ENCODE results near the gene FSIP1. TPM values are rescaled to one million over a fixed set of nuclear protein-coding genes. Genes with fewer than 3 reads are reported as not detected.

Gene FSIP1
- total RNA-seq, 4 donors from 2014 or later = 0.38 to 0.91 (median 0.57) TPM; not detected in 1

- H3K36me3 ChIP-seq = no peaks in the 10 kb centered on the region
- no peak for DNase-seq
- H3K4me1 ChIP-seq = peaks cover 0 to 44% (median 19%) of the 10 kb centered on the region in 3 donors
- H3K27ac ChIP-seq = no peak overlapping the region
- H3K9me3 ChIP-seq = no peaks in the 10 kb centered on the region
- 32 to 42% methylated on average over 2 of the region's 2 CpGs for WGBS, 2 donors
- intact Hi-C loops (cut with DNase I) = no loop called here
- H3K27me3 ChIP-seq = no peaks in the 10 kb centered on the region
- no peak overlapping the region for H3K4me3 ChIP-seq
- no peak for TF ChIP-seq POLR2A (IDR thresholded peaks at IDR 0.05)
- TF ChIP-seq, protein P1, sequence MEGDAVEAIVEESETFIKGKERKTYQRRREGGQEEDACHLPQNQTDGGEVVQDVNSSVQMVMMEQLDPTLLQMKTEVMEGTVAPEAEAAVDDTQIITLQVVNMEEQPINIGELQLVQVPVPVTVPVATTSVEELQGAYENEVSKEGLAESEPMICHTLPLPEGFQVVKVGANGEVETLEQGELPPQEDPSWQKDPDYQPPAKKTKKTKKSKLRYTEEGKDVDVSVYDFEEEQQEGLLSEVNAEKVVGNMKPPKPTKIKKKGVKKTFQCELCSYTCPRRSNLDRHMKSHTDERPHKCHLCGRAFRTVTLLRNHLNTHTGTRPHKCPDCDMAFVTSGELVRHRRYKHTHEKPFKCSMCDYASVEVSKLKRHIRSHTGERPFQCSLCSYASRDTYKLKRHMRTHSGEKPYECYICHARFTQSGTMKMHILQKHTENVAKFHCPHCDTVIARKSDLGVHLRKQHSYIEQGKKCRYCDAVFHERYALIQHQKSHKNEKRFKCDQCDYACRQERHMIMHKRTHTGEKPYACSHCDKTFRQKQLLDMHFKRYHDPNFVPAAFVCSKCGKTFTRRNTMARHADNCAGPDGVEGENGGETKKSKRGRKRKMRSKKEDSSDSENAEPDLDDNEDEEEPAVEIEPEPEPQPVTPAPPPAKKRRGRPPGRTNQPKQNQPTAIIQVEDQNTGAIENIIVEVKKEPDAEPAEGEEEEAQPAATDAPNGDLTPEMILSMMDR (IDR thresholded peaks at IDR 0.05) = no peak
Measured at GRCh38 chr15:39553947-39554693, 228.5 kb downstream of the FSIP1 start.

- TF ChIP-seq POLR2A (IDR thresholded peaks at IDR 0.05) = no peak
- TF ChIP-seq, protein P1 (IDR thresholded peaks at IDR 0.05) = no peak
- no peak overlapping the region for H3K4me3 ChIP-seq
- no peaks in the 10 kb centered on the region for H3K27me3 ChIP-seq
- H3K27ac ChIP-seq = no peak overlapping the region
- no peaks in the 10 kb centered on the region for H3K36me3 ChIP-seq
- peaks cover 0 to 44% (median 19%) of the 10 kb centered on the region in 3 donors for H3K4me1 ChIP-seq
- 26 to 36% methylated on average over 2 of the region's 2 CpGs for WGBS, 2 donors
- intact Hi-C loops (cut with DNase I) = no loop called here
- H3K9me3 ChIP-seq = no peaks in the 10 kb centered on the region
- DNase-seq = no peak
Measured at GRCh38 chr15:39552556-39552955, 230.1 kb downstream of the FSIP1 start.

- no peaks in the 10 kb centered on the region for H3K27me3 ChIP-seq
- no peak for DNase-seq
- no peaks in the 10 kb centered on the region for H3K9me3 ChIP-seq
- no peaks in the 10 kb centered on the region for H3K36me3 ChIP-seq
- 88 to 94% methylated on average over 2 of the region's 2 CpGs for WGBS, 2 donors
- intact Hi-C loops (cut with DNase I) = no loop called here
- peaks cover 0 to 41% (median 17%) of the 10 kb centered on the region in 3 donors for H3K4me1 ChIP-seq
- H3K27ac ChIP-seq = no peak overlapping the region
- no peak overlapping the region for H3K4me3 ChIP-seq
- no peak for TF ChIP-seq POLR2A (IDR thresholded peaks at IDR 0.05)
- TF ChIP-seq, protein P1 (IDR thresholded peaks at IDR 0.05) = no peak
Measured at GRCh38 chr15:39551476-39551875, 231.2 kb downstream of the FSIP1 start.

Other genes starting within 250 kb of the FSIP1 start
- gene THBS1, start 201.8 kb downstream of the FSIP1 start, total RNA-seq = 100 to 1,000 TPM in 1 of 4 donors, 10 to 100 TPM in 2, 1 to 10 TPM in 1; 6.3 to 110 (median 63.8) TPM
- gene GPR176, start 137.4 kb upstream of the FSIP1 start, total RNA-seq = 1 to 10 TPM in 3 of 4 donors, not detected in 1; 1.1 to 5.0 (median 4.0) TPM
- gene EIF2AK4, start 151.3 kb upstream of the FSIP1 start, total RNA-seq = 10 to 100 TPM; 18.1 to 29.8 (median 24.0) TPM